Fibroblast of villous mesenchyme (primary cell): ENCODE measurements around the gene G3BP2. TPM values are rescaled to one million over a fixed set of nuclear protein-coding genes. Genes with fewer than 3 reads are reported as not detected.
A peak's percentile ranks its signal among the peaks of the same experiment; 100 is the strongest.

Source experiments
- DNase-seq: peaks from one replicate; pipeline ENCODE4 v3.0.0-alpha.2; 2010; ENCODE audit warnings: low read depth
- H3K4me3 ChIP-seq: 2 replicates; pipeline ENCODE4 v1.5.1; 2011; ENCODE audit warnings: low read depth, mild to moderate bottlenecking, low read length
- small RNA-seq: library from RNA; depleted of rRNA; stranded (forward); fragments of <200 nt; gene quantifications from one replicate; pipeline ENCODE3, GENCODE V24; 2012
- total RNA-seq: library from RNA; depleted of rRNA; stranded (reverse); fragments of >200 nt; gene quantifications from 2 replicates; pipeline ENCODE4 v1.2.3, GENCODE V29; 2012
- TF ChIP-seq, protein P1 (sequence below): IDR thresholded peaks from 2 replicates; pipeline ENCODE4 v1.5.1; 2012; ENCODE audit warnings: low read depth, mild to moderate bottlenecking, low read length; ENCODE audit not compliant: insufficient read depth

The G3BP2 gene
- total RNA-seq, 1 donor, result 209 TPM

DNA sequence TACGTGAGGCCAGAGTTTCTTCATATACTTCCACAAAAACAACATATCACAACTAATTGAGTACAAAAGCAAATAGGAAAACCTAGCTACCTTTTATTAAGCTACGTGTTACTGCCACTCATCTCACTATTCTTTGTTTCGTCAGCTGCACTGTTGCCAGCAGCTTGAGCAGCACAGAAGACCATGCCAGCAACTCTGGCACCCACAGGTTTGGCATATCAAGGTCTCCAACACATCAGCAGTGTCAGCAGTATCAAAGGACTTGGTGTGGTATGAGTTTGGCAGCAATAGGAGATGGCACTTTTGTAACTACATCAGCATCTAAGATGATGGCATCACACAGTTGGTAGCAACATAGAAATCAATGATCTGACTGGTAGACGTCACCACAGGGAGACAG lies 73.6 kb downstream of the G3BP2 start:
- DNase-seq, result no peak
- TF ChIP-seq, protein P1, sequence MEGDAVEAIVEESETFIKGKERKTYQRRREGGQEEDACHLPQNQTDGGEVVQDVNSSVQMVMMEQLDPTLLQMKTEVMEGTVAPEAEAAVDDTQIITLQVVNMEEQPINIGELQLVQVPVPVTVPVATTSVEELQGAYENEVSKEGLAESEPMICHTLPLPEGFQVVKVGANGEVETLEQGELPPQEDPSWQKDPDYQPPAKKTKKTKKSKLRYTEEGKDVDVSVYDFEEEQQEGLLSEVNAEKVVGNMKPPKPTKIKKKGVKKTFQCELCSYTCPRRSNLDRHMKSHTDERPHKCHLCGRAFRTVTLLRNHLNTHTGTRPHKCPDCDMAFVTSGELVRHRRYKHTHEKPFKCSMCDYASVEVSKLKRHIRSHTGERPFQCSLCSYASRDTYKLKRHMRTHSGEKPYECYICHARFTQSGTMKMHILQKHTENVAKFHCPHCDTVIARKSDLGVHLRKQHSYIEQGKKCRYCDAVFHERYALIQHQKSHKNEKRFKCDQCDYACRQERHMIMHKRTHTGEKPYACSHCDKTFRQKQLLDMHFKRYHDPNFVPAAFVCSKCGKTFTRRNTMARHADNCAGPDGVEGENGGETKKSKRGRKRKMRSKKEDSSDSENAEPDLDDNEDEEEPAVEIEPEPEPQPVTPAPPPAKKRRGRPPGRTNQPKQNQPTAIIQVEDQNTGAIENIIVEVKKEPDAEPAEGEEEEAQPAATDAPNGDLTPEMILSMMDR, result no peak
- H3K4me3 ChIP-seq, result no peak overlapping the region

DNA sequence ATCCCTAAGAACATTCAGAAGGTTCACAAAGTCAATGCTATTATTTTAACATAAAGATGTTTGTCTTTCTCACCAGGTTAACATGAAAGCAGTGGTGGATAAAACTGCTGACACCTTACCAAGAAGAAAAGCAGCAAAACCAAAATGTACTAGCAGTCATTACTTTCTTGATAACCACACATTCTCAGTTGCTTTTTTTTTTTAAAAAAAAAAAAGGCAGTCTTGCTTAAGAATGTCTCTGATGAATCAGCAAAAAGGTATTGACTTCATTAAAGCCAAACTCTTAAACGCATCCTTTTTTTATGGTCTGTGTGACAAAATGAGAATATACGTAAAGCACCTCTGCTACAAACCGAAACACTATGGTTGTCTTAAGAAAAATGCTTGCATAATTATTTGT lies 74.8 kb downstream of the G3BP2 start:
- no peak overlapping the region for H3K4me3 ChIP-seq
- TF ChIP-seq, protein P1, result no peak
- DNase-seq, result peak; percentile 68

DNA sequence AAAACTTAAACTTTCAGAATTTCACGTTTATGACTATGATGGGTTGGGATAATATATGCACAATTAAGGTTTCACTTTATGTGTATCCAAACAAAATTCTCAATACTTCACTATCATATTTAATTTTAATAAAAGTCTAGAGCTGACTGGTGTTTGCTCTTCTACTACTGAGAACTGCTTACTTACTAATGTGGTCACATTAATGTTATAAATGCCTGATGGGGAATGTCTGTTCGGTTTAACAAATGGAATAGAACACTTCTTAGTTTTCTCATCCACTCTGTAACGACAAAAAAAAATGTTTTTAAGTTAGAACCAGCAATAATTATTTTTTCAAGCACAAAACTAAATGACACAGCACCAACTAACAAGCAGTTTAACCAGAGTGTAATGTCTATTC lies 77.2 kb downstream of the G3BP2 start:
- TF ChIP-seq, protein P1, result no peak
- DNase-seq, result no peak

DNA sequence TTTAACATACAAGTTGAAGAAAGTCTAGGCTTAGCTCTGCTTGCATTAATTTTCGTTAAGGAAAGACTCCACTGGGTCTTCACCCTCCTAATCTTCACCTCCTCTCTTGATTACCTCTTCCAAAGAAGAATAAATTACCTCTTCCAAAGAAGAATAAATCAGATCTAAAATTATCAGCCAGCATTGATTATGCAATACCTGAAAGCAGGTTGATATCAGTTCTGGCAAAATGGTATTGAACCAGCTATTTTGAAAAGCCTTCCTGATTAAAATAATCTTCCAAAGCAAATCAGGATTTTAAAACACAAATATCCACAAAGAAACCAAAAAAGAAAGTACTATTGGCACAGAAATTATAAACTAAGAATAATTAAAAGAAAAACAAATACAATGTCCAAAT lies 79.8 kb downstream of the G3BP2 start:
- H3K4me3 ChIP-seq, result no peak overlapping the region
- DNase-seq, result no peak
- TF ChIP-seq, protein P1, result no peak

More for the DNA sequence above, 77.2 kb downstream of the G3BP2 start:
- H3K4me3 ChIP-seq, result no peak overlapping the region

Small RNAs within 50 kb of the gene (small RNA-seq; reads per million reads assigned to genes)
- gene RF00019, result not detected

Other genes starting within 250 kb of the G3BP2 start
- 18.7 and 43.2 TPM in 2 replicates for gene RCHY1, start 159.0 kb downstream of the G3BP2 start, total RNA-seq
- 11.0 and 18.1 TPM in 2 replicates for gene THAP6, start 158.9 kb downstream of the G3BP2 start, total RNA-seq
- not detected in 2 replicates for gene ODAPH, start 117.3 kb downstream of the G3BP2 start, total RNA-seq
- 0.32 and 1.3 TPM in 2 replicates for gene CDKL2, start 42.9 kb downstream of the G3BP2 start, total RNA-seq
- 105 and 203 TPM in 2 replicates for gene USO1, start 51.2 kb upstream of the G3BP2 start, total RNA-seq
- gene PPEF2, start 229.0 kb upstream of the G3BP2 start, total RNA-seq, result under 0.01 TPM in 1 of 2 replicates, not detected in the other